ENCODE data around the gene ZFYVE28. TPM values are rescaled to one million over a fixed set of nuclear protein-coding genes. Genes with fewer than 3 reads are reported as not detected.
A peak's percentile ranks its signal among the peaks of the same experiment; 100 is the strongest.

ZFYVE28 gene
- total RNA-seq, 1 donor from 2014 or later = 5.6 TPM

DNA sequence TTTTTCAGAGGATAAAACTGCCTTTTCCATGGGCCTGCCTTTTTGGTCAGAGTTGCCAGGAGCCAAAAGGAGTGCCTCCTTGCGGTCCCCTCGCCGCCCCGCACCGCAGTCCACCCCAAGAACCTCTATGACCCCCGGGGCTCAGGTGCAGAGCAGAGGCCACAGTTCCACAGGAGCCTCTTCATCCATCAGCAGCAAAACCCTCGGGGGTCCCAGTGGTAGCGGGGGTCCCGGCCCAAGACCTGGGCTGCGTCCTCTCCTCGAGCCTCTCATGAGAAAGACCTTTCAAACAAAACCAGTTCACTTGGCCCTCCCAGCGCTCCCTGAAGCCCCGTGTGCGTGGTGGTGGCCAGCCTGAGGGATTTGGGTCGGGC is 16.8 kb downstream of the ZFYVE28 start:
- peak overlapping the region; percentile 2 for H3K27ac ChIP-seq (replicated peaks)
- H3K9me3 ChIP-seq (replicated peaks) = no peaks in the 10 kb centered on the region
- no peaks in the 10 kb centered on the region for H3K27me3 ChIP-seq (ENCODE audit: low read depth)
- TF ChIP-seq, protein P1, sequence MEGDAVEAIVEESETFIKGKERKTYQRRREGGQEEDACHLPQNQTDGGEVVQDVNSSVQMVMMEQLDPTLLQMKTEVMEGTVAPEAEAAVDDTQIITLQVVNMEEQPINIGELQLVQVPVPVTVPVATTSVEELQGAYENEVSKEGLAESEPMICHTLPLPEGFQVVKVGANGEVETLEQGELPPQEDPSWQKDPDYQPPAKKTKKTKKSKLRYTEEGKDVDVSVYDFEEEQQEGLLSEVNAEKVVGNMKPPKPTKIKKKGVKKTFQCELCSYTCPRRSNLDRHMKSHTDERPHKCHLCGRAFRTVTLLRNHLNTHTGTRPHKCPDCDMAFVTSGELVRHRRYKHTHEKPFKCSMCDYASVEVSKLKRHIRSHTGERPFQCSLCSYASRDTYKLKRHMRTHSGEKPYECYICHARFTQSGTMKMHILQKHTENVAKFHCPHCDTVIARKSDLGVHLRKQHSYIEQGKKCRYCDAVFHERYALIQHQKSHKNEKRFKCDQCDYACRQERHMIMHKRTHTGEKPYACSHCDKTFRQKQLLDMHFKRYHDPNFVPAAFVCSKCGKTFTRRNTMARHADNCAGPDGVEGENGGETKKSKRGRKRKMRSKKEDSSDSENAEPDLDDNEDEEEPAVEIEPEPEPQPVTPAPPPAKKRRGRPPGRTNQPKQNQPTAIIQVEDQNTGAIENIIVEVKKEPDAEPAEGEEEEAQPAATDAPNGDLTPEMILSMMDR (IDR thresholded peaks at IDR 0.05; ENCODE audit: borderline replicate concordance) = no peak
- no peaks in the 10 kb centered on the region for H3K36me3 ChIP-seq
- intact Hi-C loops (cut with micrococcal nuclease) = no loop called here
- H3K4me1 ChIP-seq = peaks cover 25% of the 10 kb centered on the region
- no peak for DNase-seq
- peak overlapping the region; percentile 56 for H3K4me3 ChIP-seq

DNA sequence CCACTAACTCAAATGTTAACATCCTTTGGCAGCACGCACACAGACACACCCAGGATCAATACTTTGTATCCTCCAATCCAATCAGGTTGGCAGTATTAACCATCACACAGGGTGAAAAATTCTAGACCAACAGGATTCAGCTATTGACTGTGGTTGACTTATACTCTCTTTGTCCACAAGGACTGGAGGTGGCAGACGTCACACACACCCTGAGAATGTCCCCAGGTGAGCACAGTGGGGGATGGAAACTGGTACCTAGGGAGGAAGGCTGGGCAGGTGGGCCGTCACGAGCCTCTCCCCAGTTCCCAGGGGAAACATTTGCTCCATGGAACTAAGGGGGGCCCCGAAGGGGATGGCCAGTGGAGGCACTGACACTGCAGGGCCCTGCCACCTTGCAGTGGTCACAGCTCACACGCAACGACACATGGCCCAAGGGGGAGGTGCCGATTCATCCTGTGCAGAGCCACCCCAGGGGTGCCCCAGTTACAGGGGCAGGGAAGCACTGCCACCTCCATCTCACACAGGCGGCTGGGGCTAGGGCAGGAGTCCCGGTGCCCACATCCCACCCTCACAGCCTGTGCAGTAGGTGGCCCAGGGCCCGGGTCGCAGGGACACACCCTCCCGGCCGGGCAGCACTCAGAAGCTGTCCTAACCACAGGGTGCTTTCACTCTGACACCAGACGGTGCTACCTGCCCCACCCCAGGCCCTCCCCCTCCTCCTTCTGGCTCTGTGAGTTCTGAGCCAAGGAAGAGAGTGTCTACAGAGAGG is 17.4 kb downstream of the ZFYVE28 start:
- intact Hi-C loops (cut with micrococcal nuclease) = no loop called here
- H3K27me3 ChIP-seq (ENCODE audit: low read depth) = no peaks in the 10 kb centered on the region
- no peak overlapping the region for H3K27ac ChIP-seq (replicated peaks)
- TF ChIP-seq, protein P1 (IDR thresholded peaks at IDR 0.05; ENCODE audit: borderline replicate concordance) = no peak
- H3K9me3 ChIP-seq (replicated peaks) = no peaks in the 10 kb centered on the region
- H3K4me3 ChIP-seq = no peak overlapping the region
- H3K36me3 ChIP-seq = no peaks in the 10 kb centered on the region
- H3K4me1 ChIP-seq = peaks cover 25% of the 10 kb centered on the region
- no peak for DNase-seq

DNA sequence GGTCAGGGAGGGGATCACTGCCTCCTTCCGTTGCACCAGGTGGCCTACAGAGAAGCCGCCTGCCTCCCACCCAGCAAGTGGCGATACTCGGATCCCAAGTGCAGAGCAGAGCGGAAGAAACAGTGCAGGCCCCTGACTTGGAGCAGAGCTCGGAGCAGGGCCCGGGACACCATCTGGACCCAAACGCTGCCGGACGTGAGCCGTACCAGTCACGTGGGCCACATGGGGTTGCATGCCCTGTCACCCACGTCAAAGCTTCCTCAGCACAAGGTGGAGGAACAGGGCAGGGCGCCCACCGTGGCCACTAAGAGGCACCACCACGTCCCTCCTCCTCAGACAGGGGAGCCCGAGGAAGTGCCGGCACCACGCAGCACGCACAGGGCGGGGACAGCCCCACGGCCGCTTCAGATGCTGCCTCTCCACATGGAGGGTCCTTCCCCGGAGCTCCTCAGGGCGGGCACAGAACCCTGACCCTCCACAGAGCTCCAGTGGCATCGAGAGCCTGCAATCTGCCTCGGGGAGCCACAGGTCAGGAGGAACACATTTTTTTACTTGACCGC is 18.7 kb downstream of the ZFYVE28 start:
- no peaks in the 10 kb centered on the region for H3K36me3 ChIP-seq
- H3K27ac ChIP-seq (replicated peaks) = no peak overlapping the region
- H3K9me3 ChIP-seq (replicated peaks) = no peaks in the 10 kb centered on the region
- intact Hi-C loops (cut with micrococcal nuclease) = no loop called here
- H3K4me3 ChIP-seq = no peak overlapping the region
- no peaks in the 10 kb centered on the region for H3K27me3 ChIP-seq (ENCODE audit: low read depth)
- TF ChIP-seq, protein P1 (IDR thresholded peaks at IDR 0.05; ENCODE audit: borderline replicate concordance) = no peak
- H3K4me1 ChIP-seq = peaks cover 25% of the 10 kb centered on the region
- no peak for DNase-seq

DNA sequence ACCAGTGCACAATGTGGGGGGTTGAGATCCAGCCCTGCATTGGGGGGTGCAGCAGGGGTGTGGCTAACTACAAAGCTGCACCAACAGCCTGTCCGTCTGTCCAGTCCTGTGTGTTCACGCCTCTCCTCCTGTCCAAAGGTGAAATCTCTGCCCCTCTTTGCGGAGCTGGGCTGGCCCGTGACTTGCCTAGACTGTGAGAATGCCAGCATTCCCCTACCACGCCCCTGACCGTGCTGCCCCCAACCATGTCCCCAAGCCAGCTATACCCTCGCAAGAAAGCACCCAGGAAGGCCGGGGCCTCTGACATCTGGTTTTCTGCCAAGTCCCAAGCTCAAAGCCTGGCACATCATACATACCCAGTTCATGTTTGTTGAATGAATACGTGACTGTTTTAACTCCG is 19.2 kb downstream of the ZFYVE28 start:
- H3K36me3 ChIP-seq = no peaks in the 10 kb centered on the region
- H3K27me3 ChIP-seq (ENCODE audit: low read depth) = no peaks in the 10 kb centered on the region
- H3K4me1 ChIP-seq = peaks cover 29% of the 10 kb centered on the region
- no peak for DNase-seq
- intact Hi-C loops (cut with micrococcal nuclease) = no loop called here
- H3K27ac ChIP-seq (replicated peaks) = no peak overlapping the region
- H3K9me3 ChIP-seq (replicated peaks) = no peaks in the 10 kb centered on the region
- no peak overlapping the region for H3K4me3 ChIP-seq
- TF ChIP-seq, protein P1 (IDR thresholded peaks at IDR 0.05; ENCODE audit: borderline replicate concordance) = no peak

DNA sequence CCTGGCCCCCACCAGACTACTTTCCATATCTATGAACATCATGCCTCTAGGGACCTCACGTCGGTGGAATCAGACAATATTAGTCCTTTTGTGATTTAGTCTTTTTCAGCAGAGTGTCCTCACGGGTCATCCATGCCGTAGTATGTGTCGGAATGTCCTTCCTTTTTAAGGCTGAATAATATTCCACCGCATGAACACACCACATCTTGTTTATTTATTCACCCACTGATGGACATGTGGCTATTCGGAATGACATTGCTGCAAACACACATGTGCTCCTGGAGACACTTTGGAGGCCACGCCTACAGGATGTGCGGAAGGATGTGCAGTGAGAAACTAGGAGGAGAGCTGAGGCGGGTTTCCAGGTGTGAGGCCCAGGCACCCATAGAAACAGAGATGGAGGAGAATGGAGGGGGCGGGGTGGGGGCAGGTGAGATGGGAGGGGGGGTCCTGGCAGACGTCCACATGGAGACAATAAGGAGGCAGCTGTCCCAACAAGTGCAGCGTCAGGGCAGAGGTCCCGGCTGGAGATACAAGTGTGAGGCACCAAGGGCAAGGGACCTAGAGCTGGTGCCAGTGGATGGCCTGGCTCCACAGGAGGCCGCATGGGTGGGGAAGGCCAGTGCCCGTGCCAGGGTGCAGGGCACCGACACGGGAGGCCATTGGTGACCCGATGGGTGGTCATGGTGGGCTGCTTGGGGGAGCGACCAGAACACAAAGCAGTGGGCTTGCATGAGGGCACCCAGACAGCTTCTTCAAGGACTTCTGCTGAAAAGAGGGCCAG is 20.7 kb downstream of the ZFYVE28 start:
- no peak for DNase-seq
- H3K4me1 ChIP-seq = peaks cover 33% of the 10 kb centered on the region
- no peak overlapping the region for H3K27ac ChIP-seq (replicated peaks)
- no peaks in the 10 kb centered on the region for H3K36me3 ChIP-seq
- TF ChIP-seq, protein P1 (IDR thresholded peaks at IDR 0.05; ENCODE audit: borderline replicate concordance) = no peak
- no peaks in the 10 kb centered on the region for H3K9me3 ChIP-seq (replicated peaks)
- H3K4me3 ChIP-seq = no peak overlapping the region
- H3K27me3 ChIP-seq (ENCODE audit: low read depth) = no peaks in the 10 kb centered on the region
- intact Hi-C loops (cut with micrococcal nuclease) = no loop called here
